ENCODE data around the gene IGF2. TPM values are rescaled to one million over a fixed set of nuclear protein-coding genes. Genes with fewer than 3 reads are reported as not detected.

Gene IGF2
- total RNA-seq, 1 donor from 2014 or later: 6.6 TPM

DNA sequence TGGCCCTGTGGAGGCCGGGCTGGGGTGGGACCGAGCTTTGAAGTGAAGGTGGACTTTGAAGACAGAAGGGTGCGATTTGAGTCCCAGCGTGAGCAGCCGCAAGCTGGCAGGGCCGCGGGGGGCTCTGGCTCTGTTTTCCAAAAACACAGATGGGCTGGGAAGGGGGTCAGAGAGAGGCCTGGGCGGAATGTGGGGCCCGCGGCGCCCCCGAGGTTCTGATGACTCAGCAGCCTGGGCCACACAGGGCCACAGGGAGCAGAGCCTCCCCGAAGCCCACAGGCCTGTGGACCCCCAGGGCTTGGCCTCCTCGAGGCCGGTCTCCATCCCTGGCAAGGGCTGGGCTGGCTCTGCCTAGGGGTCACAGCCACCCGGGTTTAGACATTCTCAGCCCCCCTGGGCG is 15.7 kb upstream of the IGF2 start:
- Histone ChIP-seq H3K27me3 (ENCODE audit: control insufficient read depth, insufficient read depth, low read length) (peaks cover 9% of the 10 kb centered on the region), H3K4me3 (ENCODE audit: low read depth, low read length) (no peak overlapping the region), H3K36me3 (ENCODE audit: control insufficient read depth, insufficient read depth, low read length) (no peaks in the 10 kb centered on the region)
- TF ChIP-seq, protein P1, sequence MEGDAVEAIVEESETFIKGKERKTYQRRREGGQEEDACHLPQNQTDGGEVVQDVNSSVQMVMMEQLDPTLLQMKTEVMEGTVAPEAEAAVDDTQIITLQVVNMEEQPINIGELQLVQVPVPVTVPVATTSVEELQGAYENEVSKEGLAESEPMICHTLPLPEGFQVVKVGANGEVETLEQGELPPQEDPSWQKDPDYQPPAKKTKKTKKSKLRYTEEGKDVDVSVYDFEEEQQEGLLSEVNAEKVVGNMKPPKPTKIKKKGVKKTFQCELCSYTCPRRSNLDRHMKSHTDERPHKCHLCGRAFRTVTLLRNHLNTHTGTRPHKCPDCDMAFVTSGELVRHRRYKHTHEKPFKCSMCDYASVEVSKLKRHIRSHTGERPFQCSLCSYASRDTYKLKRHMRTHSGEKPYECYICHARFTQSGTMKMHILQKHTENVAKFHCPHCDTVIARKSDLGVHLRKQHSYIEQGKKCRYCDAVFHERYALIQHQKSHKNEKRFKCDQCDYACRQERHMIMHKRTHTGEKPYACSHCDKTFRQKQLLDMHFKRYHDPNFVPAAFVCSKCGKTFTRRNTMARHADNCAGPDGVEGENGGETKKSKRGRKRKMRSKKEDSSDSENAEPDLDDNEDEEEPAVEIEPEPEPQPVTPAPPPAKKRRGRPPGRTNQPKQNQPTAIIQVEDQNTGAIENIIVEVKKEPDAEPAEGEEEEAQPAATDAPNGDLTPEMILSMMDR (IDR thresholded peaks at IDR 0.05; ENCODE audit: insufficient read depth, low read length, severe bottlenecking): no peak
- FAIRE-seq: no peak
- DNase-seq (ENCODE audit: low read depth): no peak

DNA sequence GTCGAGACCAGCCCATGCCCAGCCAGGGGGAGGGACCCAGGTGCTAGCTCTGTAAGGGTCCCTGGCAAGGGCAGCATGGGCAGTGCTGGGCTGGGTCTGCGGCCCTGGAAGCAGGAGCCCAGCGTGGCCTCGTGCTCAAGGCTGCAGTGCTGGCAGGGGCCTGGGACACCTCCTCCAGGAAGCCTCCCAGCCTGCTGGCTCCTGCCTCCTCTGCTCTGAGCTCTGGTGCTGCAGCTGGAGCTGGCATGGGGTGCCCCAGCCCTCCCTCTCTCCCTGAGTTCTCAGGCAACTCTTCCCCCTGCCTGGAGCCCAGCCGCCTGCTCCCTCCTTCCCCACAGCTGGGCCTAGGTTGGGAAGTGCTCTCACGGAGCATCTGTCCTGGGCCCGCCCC is 15.0 kb upstream of the IGF2 start:
- H3K27me3 ChIP-seq (ENCODE audit: control insufficient read depth, insufficient read depth, low read length): peaks cover 12% of the 10 kb centered on the region
- FAIRE-seq: no peak

DNA sequence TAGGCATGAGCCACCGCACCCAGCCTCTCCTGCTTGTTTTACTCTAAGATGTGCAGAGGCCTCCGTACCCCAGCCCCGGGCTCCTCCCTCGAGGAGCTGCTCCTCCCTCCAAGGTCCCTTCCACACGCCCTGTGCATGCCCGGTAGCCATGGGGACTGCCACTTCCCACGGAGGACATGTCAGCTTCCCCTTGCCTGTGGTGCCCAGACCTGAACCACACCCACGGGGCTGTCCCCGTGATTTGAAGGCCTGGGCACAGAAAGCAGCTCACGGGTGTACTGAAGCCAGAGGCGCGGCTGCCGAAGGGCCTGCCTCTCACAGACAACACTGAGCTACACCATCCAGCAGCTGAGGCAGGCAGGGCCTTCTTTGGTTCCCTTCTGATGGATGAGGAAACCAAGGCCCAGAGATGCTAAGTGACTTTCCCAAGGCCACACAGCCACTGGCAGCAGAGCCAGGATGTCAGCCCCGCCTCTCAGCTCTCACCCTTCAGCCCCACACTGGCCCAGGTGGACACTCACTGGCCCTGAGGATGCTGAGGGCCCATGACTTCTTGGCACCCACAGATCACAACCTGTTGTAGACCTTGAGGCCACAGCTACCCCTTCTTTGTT is 14.5 kb upstream of the IGF2 start:
- DNase-seq (ENCODE audit: low read depth) (no peak), FAIRE-seq (no peak)
- Histone ChIP-seq H3K36me3 (ENCODE audit: control insufficient read depth, insufficient read depth, low read length) (no peaks in the 10 kb centered on the region), H3K27me3 (ENCODE audit: control insufficient read depth, insufficient read depth, low read length) (peaks cover 17% of the 10 kb centered on the region), H3K4me3 (ENCODE audit: low read depth, low read length) (no peak overlapping the region)
- TF ChIP-seq, protein P1 (IDR thresholded peaks at IDR 0.05; ENCODE audit: insufficient read depth, low read length, severe bottlenecking): no peak

More for the DNA sequence above, 15.0 kb upstream of the IGF2 start:
- H3K4me3 ChIP-seq (ENCODE audit: low read depth, low read length): no peak overlapping the region
- TF ChIP-seq, protein P1 (IDR thresholded peaks at IDR 0.05; ENCODE audit: insufficient read depth, low read length, severe bottlenecking): no peak
- no peaks in the 10 kb centered on the region for H3K36me3 ChIP-seq (ENCODE audit: control insufficient read depth, insufficient read depth, low read length)
- DNase-seq (ENCODE audit: low read depth): no peak

DNA sequence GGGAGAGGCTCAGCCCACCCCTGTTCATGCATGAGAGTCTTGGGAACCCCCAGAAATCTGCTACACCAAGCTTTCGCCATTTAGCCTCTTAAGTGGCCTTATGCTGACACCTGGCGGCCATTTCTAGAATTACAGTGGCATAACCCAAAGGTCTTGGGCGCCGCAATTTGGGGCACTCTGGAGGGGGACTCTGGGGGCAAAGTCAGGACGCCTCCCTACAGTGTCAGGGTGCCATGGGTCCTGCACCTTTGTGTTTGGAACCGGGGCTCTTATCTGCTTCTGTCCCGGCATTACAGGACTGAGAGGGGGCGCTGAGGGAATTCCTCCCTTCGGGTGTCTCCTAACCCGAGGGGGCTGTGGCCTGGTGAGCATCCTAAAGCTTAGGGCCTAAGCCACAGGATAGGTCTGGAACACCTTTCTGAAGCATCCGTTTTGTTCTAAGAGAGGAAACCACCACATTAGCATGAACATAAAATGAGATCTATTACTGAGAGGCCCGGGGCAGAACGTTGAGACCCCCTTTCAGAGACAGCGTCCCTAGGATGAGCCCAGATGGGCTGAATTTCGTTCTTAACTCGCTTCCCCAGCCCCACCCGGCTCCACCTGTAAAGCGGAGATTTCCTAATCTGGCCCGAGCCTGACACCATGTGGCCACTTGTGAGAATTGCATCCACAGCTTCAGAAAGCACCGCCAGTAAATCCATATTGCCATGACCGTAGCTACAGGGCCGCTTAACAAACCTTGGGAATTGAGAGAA is 12.5 kb upstream of the IGF2 start:
- DNase-seq (ENCODE audit: low read depth): peak; percentile 63
- Histone ChIP-seq H3K36me3 (ENCODE audit: control insufficient read depth, insufficient read depth, low read length) (no peaks in the 10 kb centered on the region), H3K4me3 (ENCODE audit: low read depth, low read length) (no peak overlapping the region), H3K27me3 (ENCODE audit: control insufficient read depth, insufficient read depth, low read length) (peaks cover 32% of the 10 kb centered on the region)
- no peak for FAIRE-seq
- TF ChIP-seq, protein P1 (IDR thresholded peaks at IDR 0.05; ENCODE audit: insufficient read depth, low read length, severe bottlenecking): peak; percentile 73

DNA sequence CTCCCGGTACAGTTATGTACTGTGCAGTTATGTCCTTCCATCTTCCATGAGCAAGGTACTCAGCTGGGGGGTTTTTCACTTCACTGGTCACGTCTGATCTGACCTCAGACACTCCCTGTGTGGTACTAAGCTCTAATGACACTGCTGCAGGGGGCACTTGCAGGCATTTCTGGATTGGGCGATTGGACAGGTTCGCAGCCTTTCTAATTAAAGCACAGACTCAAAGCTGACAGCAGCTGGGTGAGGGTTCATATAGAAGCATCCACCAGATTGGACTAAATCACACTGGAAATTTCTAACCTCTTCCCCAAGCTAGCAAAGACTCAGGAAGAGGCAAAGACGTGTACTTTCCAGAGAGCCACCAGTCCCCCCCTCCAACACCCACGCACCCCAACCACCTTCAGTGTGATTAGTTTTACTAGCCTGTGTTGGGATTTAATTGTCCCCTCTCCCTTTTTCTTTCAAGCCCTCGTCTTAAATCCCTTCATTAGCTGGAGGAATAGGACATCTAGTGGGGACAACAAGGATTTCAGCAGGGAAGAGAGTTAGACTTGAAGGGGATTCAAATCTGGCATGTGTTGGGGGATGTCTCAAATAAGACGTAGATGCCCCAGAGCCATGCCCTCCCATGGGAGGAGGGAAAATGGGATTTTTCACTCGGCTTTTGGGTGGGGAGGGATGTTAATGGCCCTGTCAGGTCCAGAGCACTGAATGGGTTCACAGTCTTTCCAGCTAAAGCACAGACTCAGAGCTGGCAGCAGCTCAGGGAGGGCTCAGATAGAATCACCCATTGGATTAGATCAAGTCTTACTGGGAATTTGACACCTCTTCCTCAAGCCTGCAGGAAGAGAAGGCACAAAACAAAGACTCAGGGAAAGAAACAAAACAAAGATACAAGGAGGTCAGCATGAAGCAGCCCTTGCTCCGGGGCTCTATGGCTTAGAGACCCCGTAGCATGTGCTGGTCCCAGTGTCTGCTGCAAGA is 11.0 kb upstream of the IGF2 start:
- Histone ChIP-seq H3K27me3 (ENCODE audit: control insufficient read depth, insufficient read depth, low read length) (peaks cover 46% of the 10 kb centered on the region), H3K36me3 (ENCODE audit: control insufficient read depth, insufficient read depth, low read length) (no peaks in the 10 kb centered on the region), H3K4me3 (ENCODE audit: low read depth, low read length) (no peak overlapping the region)
- TF ChIP-seq, protein P1 (IDR thresholded peaks at IDR 0.05; ENCODE audit: insufficient read depth, low read length, severe bottlenecking): no peak
- FAIRE-seq (no peak), DNase-seq (ENCODE audit: low read depth) (peak; percentile 64)
